ENCODE data around the gene PFDN1.

Gene PFDN1

GRCh38 chr5:140262839-140263238 is 40.1 kb downstream of the PFDN1 start:
- no peaks in the 10 kb centered on the region for H4K20me1 ChIP-seq (ENCODE audit: control insufficient read depth, insufficient read depth, low read depth, low read length)
- TF ChIP-seq CTCF (IDR thresholded peaks at IDR 0.05; ENCODE audit: low read depth, low read length, poor library complexity, severe bottlenecking) (no peak), EZH2phosphoT487 (IDR thresholded peaks at IDR 0.05; ENCODE audit: borderline replicate concordance, low read length) (no peak)
- no peak overlapping the region for H3K4me3 ChIP-seq (ENCODE audit: low read length)
- H3K4me1 ChIP-seq (ENCODE audit: control insufficient read depth, low read length): peaks cover 24% of the 10 kb centered on the region
- no peak overlapping the region for H3K27ac ChIP-seq (ENCODE audit: low read depth, low read length)
- H3K9me2 ChIP-seq (replicated peaks; ENCODE audit: control insufficient read depth, low read length): no peaks in the 10 kb centered on the region
- peaks cover 11% of the 10 kb centered on the region for H3F3A ChIP-seq (ENCODE audit: control insufficient read depth, insufficient read depth)
- no peaks in the 10 kb centered on the region for H3K9me3 ChIP-seq (ENCODE audit: control insufficient read depth, insufficient read depth, low read length)
- H3K27me3 ChIP-seq (ENCODE audit: control insufficient read depth, low read length): no peaks in the 10 kb centered on the region
- no peak overlapping the region for H3K4me2 ChIP-seq (ENCODE audit: low read length)
- peaks cover 11% of the 10 kb centered on the region for H3K36me3 ChIP-seq (ENCODE audit: control insufficient read depth, low read length)
- H3K79me2 ChIP-seq (ENCODE audit: control insufficient read depth, low read length): peaks cover 20% of the 10 kb centered on the region

- TF ChIP-seq EZH2phosphoT487 (IDR thresholded peaks at IDR 0.05; ENCODE audit: borderline replicate concordance, low read length): no peak
- no peak for TF ChIP-seq CTCF (IDR thresholded peaks at IDR 0.05; ENCODE audit: low read depth, low read length, poor library complexity, severe bottlenecking)
- Histone ChIP-seq H3F3A (ENCODE audit: control insufficient read depth, insufficient read depth) (peaks cover 9% of the 10 kb centered on the region), H3K79me2 (ENCODE audit: control insufficient read depth, low read length) (peaks cover 23% of the 10 kb centered on the region), H3K9me2 (replicated peaks; ENCODE audit: control insufficient read depth, low read length) (no peaks in the 10 kb centered on the region), H4K20me1 (ENCODE audit: control insufficient read depth, insufficient read depth, low read depth, low read length) (no peaks in the 10 kb centered on the region), H3K27me3 (ENCODE audit: control insufficient read depth, low read length) (no peaks in the 10 kb centered on the region), H3K4me1 (ENCODE audit: control insufficient read depth, low read length) (peaks cover 18% of the 10 kb centered on the region), H3K4me2 (ENCODE audit: low read length) (no peak overlapping the region), H3K36me3 (ENCODE audit: control insufficient read depth, low read length) (peaks cover 9% of the 10 kb centered on the region), H3K4me3 (ENCODE audit: low read length) (no peak overlapping the region), H3K9me3 (ENCODE audit: control insufficient read depth, insufficient read depth, low read length) (no peaks in the 10 kb centered on the region), H3K27ac (ENCODE audit: low read depth, low read length) (no peak overlapping the region)
These were observed 40.7 kb downstream of the PFDN1 start for GRCh38 chr5:140262221-140262620.

GRCh38 chr5:140261403-140262171 is 41.3 kb downstream of the PFDN1 start:
- peaks cover 11% of the 10 kb centered on the region for H3K4me1 ChIP-seq (ENCODE audit: control insufficient read depth, low read length)
- H3K9me3 ChIP-seq (ENCODE audit: control insufficient read depth, insufficient read depth, low read length): no peaks in the 10 kb centered on the region
- H3K36me3 ChIP-seq (ENCODE audit: control insufficient read depth, low read length): peaks cover 8% of the 10 kb centered on the region
- no peak overlapping the region for H3K27ac ChIP-seq (ENCODE audit: low read depth, low read length)
- no peak overlapping the region for H3K4me3 ChIP-seq (ENCODE audit: low read length)
- peaks cover 22% of the 10 kb centered on the region for H3K79me2 ChIP-seq (ENCODE audit: control insufficient read depth, low read length)
- H3K4me2 ChIP-seq (ENCODE audit: low read length): no peak overlapping the region
- no peaks in the 10 kb centered on the region for H3K9me2 ChIP-seq (replicated peaks; ENCODE audit: control insufficient read depth, low read length)
- no peaks in the 10 kb centered on the region for H4K20me1 ChIP-seq (ENCODE audit: control insufficient read depth, insufficient read depth, low read depth, low read length)
- no peak for TF ChIP-seq CTCF (IDR thresholded peaks at IDR 0.05; ENCODE audit: low read depth, low read length, poor library complexity, severe bottlenecking)
- H3F3A ChIP-seq (ENCODE audit: control insufficient read depth, insufficient read depth): peaks cover 4% of the 10 kb centered on the region; the same call in 1 of the 2 replicates
- no peaks in the 10 kb centered on the region for H3K27me3 ChIP-seq (ENCODE audit: control insufficient read depth, low read length)
